DMS79 treated with DMSO at 0.1 percent for 48 hours (cell line): ENCODE data around the gene PTPRR.

Source experiments
- DNase-seq: peaks from one replicate; lab custom pipeline; 2025; lab: John Stamatoyannopoulos, UW

PTPRR gene

GRCh38 chr12:70920251-70920851, at the start of gene PTPRR:
Gene PTPRR, minus strand, starts transcription at chr12:70920738. Its CDS starts 348 bp downstream, at chr12:70920390.
- DNase-seq = no peak

GRCh38 chr12:70966996-70967790, 46.7 kb upstream of the PTPRR start:
- no peak for DNase-seq

- DNase-seq = no peak
Observed at GRCh38 chr12:70966046-70966445, 45.5 kb upstream of the PTPRR start.

- no peak for DNase-seq
Observed at GRCh38 chr12:70964867-70965510, 44.5 kb upstream of the PTPRR start.

- no peak for DNase-seq
Observed at GRCh38 chr12:70963081-70963660, 42.6 kb upstream of the PTPRR start.

- no peak for DNase-seq
Observed at GRCh38 chr12:70962226-70962794, 41.8 kb upstream of the PTPRR start.

- DNase-seq = no peak
Observed at GRCh38 chr12:70960484-70960883, 39.9 kb upstream of the PTPRR start.

GRCh38 chr12:70955415-70955814, 34.9 kb upstream of the PTPRR start:
- no peak for DNase-seq

GRCh38 chr12:70950451-70950850, 29.9 kb upstream of the PTPRR start:
- DNase-seq = no peak

- DNase-seq = no peak
Observed at GRCh38 chr12:70948976-70949336, 28.4 kb upstream of the PTPRR start.

GRCh38 chr12:70948236-70948975, 27.9 kb upstream of the PTPRR start:
- no peak for DNase-seq

- DNase-seq = no peak
Observed at GRCh38 chr12:70936203-70936813, 15.8 kb upstream of the PTPRR start.

- DNase-seq = no peak
Observed at GRCh38 chr12:70933133-70933532, 12.6 kb upstream of the PTPRR start.

- DNase-seq = no peak
Observed at GRCh38 chr12:70929029-70929428, 8.5 kb upstream of the PTPRR start.

GRCh38 chr12:70928071-70928470, 7.5 kb upstream of the PTPRR start:
- DNase-seq = no peak

GRCh38 chr12:70927356-70927755, 6.8 kb upstream of the PTPRR start:
- DNase-seq = no peak

- DNase-seq = no peak
Observed at GRCh38 chr12:70925539-70925938, 5.0 kb upstream of the PTPRR start.

GRCh38 chr12:70920891-70921290, 353 bp upstream of the PTPRR start:
- no peak for DNase-seq

GRCh38 chr12:70919597-70920035, 922 bp downstream of the PTPRR start:
- DNase-seq = no peak

GRCh38 chr12:70919176-70919575, 1.4 kb downstream of the PTPRR start:
- no peak for DNase-seq

- no peak for DNase-seq
Observed at GRCh38 chr12:70918321-70918720, 2.2 kb downstream of the PTPRR start.
